Neuronal stem cell (in vitro differentiated cells): ENCODE data around the gene SMKR1.

ENCODE experiments used
- DNase-seq: peaks from one replicate; pipeline ENCODE4 v3.0.0-alpha.2; 2013; ENCODE audit warnings: low spot score
- H2AFZ ChIP-seq: one replicate; pipeline ENCODE4 v1.6.1; 2013; ENCODE audit warnings: mild to moderate bottlenecking, low read length, inconsistent platforms
- H2AK5ac ChIP-seq: 2 replicates; pipeline ENCODE4 v1.6.1; 2013; ENCODE audit warnings: low read depth, mild to moderate bottlenecking, inconsistent platforms, low read length, moderate library complexity, mixed read lengths
- H2BK120ac ChIP-seq: 2 replicates; pipeline ENCODE4 v1.6.1; 2013; ENCODE audit warnings: low read depth, mild to moderate bottlenecking, inconsistent platforms, low read length, moderate library complexity, mixed read lengths
- H2BK12ac ChIP-seq: one replicate; pipeline ENCODE4 v1.6.1; 2013; ENCODE audit warnings: low read length, inconsistent platforms
- H2BK15ac ChIP-seq: 2 replicates; pipeline ENCODE4 v1.6.1; 2013; ENCODE audit warnings: mild to moderate bottlenecking, low read length, inconsistent platforms, mixed read lengths
- H2BK5ac ChIP-seq: one replicate; pipeline ENCODE4 v1.6.1; 2013; ENCODE audit warnings: inconsistent platforms, mild to moderate bottlenecking, low read length, moderate library complexity
- H3K14ac ChIP-seq: one replicate; pipeline ENCODE4 v1.6.1; 2013; ENCODE audit warnings: low read length, inconsistent platforms
- H3K18ac ChIP-seq: 2 replicates; pipeline ENCODE4 v1.6.1; 2013; ENCODE audit warnings: low read length, inconsistent platforms
- H3K23ac ChIP-seq: 2 replicates; pipeline ENCODE4 v1.6.1; 2013; ENCODE audit warnings: low read depth, mild to moderate bottlenecking, mixed read lengths, low read length, inconsistent platforms; ENCODE audit not compliant: poor library complexity
- H3K27ac ChIP-seq: replicated peaks from 3 replicates; pipeline ENCODE4 v1.5.1; 2013; ENCODE audit warnings: low read length, inconsistent platforms
- H3K27me3 ChIP-seq, 3 experiments: 2 replicates each; pipeline ENCODE4 v1.6.1; 2013; ENCODE audit warnings: low read length in 3 of 3, mild to moderate bottlenecking in 2 of 3, inconsistent platforms in 1 of 3, low read depth in 1 of 3, mixed read lengths in 1 of 3, moderate library complexity in 1 of 3; ENCODE audit not compliant: control insufficient read depth in 3 of 3, insufficient read depth in 3 of 3
- H3K36me3 ChIP-seq, 2 donors: replicated peaks in 1 of 2; 2 replicates each; pipeline ENCODE4 v1.6.1; 2013; ENCODE audit warnings: low read length in 2 of 2; ENCODE audit not compliant: control insufficient read depth in 2 of 2, insufficient read depth in 2 of 2
- H3K4ac ChIP-seq: 2 replicates; pipeline ENCODE4 v1.6.1; 2013; ENCODE audit warnings: inconsistent platforms, mild to moderate bottlenecking, low read length, moderate library complexity
- H3K4me1 ChIP-seq, 2 donors: 1 replicate in 1 of 2; 2 replicates in 1 of 2; pipeline ENCODE4 v1.6.1; 2013; ENCODE audit warnings: low read length in 2 of 2, low read depth in 1 of 2; ENCODE audit not compliant: control insufficient read depth in 2 of 2, insufficient read depth in 1 of 2
- H3K4me2 ChIP-seq: one replicate; pipeline ENCODE4 v1.6.1; 2013; ENCODE audit warnings: mild to moderate bottlenecking, low read length, inconsistent platforms; ENCODE audit not compliant: insufficient read depth, poor library complexity, severe bottlenecking
- H3K4me3 ChIP-seq, 2 donors: 2 replicates each; pipeline ENCODE4 v1.5.1; 2013; ENCODE audit warnings: low read length in 2 of 2, mild to moderate bottlenecking in 2 of 2, inconsistent platforms in 1 of 2, moderate library complexity in 1 of 2
- H3K79me1 ChIP-seq: one replicate; pipeline ENCODE4 v1.6.1; 2013; ENCODE audit warnings: low read depth, mild to moderate bottlenecking, inconsistent platforms, low read length, moderate library complexity
- H3K9ac ChIP-seq: one replicate; pipeline ENCODE4 v1.6.1; 2013; ENCODE audit warnings: mild to moderate bottlenecking, low read depth, low read length, inconsistent platforms; ENCODE audit not compliant: poor library complexity
- H3K9me3 ChIP-seq, 2 donors: replicated peaks in 1 of 2; 2 replicates each; pipeline versions ENCODE3 to v1.6.1; 2013; ENCODE audit warnings: low read length in 2 of 2, mild to moderate bottlenecking in 2 of 2, inconsistent platforms in 1 of 2, low read depth in 1 of 2, mixed read lengths in 1 of 2, moderate library complexity in 1 of 2; ENCODE audit not compliant: control insufficient read depth in 2 of 2, insufficient read depth in 1 of 2
- H4K8ac ChIP-seq: one replicate; pipeline ENCODE4 v1.6.1; 2013; ENCODE audit warnings: low read depth, mild to moderate bottlenecking, inconsistent platforms, low read length, moderate library complexity
- H4K91ac ChIP-seq: one replicate; pipeline ENCODE4 v1.6.1; 2013; ENCODE audit warnings: low read length, low read depth, mild to moderate bottlenecking, inconsistent platforms; ENCODE audit not compliant: poor library complexity
- whole genome bisulfite sequencing, 2 donors: extraction: QIAGEN DNeasy Blood & Tissue Kit; methylation state at CpG; one replicate each; pipeline ENCODE4 v1.1.7; 2013; ENCODE audit warnings: missing lambda C conversion rate in 2 of 2, mixed read lengths in 1 of 2; ENCODE audit not compliant: insufficient read length in 2 of 2, insufficient replicate concordance in 1 of 2; ENCODE audit errors: extremely low coverage in 2 of 2; 5-methylcytosine and 5-hydroxymethylcytosine counted together

The SMKR1 gene

DNA sequence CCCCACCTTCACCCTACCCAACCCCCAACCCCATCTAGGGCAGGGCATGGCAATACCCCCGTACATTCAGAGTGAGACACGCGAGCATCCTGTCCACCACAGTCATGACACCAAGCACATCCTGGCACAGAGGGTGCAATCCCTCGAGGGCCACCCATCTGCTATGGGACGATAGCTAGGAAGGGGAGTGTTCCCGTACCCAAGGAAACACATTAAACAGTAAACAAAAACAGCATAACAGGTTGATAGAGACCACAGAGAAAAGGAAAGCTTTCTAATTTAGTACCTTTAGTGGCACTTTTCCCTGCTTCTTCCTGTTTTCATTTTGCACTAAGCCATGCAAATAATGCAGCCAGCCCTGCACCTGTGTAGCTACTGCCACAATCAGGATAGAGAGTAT, 2.3 kb upstream of the SMKR1 start:
- H3K4me2 ChIP-seq = no peak overlapping the region
- no CpG with 5 or more reads among the region's 6 CpGs for WGBS, 2 donors
- DNase-seq = no peak

DNA sequence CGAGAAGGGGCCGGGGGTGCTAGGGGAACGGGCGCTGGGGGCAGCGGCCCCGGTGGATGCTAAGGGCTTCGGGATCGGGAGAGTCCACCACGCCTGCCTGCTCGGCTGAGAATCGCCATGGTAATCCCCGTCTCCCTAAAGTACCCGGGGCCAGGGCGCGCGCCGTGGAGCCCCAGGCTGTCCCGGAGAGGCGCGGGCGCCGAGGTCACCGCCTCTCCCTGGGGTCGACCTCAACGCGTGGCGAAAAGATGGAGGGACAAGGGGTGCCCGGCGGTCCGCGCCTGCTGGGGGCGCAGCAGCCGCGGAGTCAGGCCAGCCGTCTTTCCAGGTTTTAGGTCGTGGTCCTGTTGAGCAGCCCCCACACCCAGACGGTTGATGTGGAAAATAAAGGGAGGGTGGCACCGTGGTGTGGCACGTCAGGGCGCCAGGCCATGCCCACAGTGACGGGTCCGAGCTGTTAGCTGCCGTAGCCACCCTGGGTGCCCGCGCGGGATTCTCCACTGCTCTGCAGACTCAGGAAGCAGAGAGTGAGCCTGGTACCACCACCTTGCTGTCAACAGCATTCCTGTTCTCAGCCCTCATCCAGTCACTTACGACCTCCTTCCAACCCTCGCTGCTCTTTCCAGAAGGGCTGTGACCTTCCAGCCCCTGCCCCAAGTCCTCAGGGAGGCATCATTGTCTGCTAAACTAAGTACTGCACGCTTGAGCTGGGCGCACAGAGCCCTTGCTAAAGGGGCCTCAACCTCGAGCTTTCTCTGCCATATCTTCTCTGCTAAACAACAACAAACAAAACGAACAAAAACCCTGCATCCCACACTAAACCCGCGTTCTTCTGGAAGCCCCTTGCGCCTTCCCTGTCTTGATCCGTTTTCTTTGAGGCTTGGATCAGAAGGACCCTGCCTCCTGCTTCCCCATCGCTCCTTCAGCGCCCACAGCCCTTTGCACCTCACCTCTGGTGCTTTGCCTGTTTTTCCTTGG, 666 bp downstream of the SMKR1 start:
- peak overlapping the region; percentile 91 for H3K9ac ChIP-seq
- peak; percentile 43 for DNase-seq
- peak overlapping the region; percentile 99 for H3K4me2 ChIP-seq
- no peak overlapping the region for H2BK120ac ChIP-seq
- no peak overlapping the region for H2BK15ac ChIP-seq
- no peak overlapping the region for H3K4ac ChIP-seq
- H3K27me3 ChIP-seq = peaks cover 0 to 19% (median 3%) of the 10 kb centered on the region in 3 experiments
- peaks cover 3 to 8% of the 10 kb centered on the region in 2 donors for H3K4me1 ChIP-seq
- peak overlapping the region; percentile 59 to 90 for H3K4me3 ChIP-seq
- H3K9me3 ChIP-seq = no peaks in the 10 kb centered on the region
- peak overlapping the region; percentile 9 for H2AK5ac ChIP-seq
- peak overlapping the region; percentile 73 for H3K23ac ChIP-seq
- H4K91ac ChIP-seq = no peak overlapping the region
- no peak overlapping the region for H3K27ac ChIP-seq
- peak overlapping the region; percentile 82 for H3K14ac ChIP-seq
- no peak overlapping the region for H2BK12ac ChIP-seq
- no peak overlapping the region for H2BK5ac ChIP-seq
- H4K8ac ChIP-seq = peak overlapping the region; percentile 43
- H3K79me1 ChIP-seq = no peaks in the 10 kb centered on the region
- peak overlapping the region; percentile 93 for H3K18ac ChIP-seq
- peak overlapping the region; percentile 99 for H2AFZ ChIP-seq
- no CpG with 5 or more reads among the region's 58 CpGs for WGBS, 2 donors
- H3K36me3 ChIP-seq = no peaks in the 10 kb centered on the region

More for the DNA sequence above, 2.3 kb upstream of the SMKR1 start:
- Histone ChIP-seq H3K18ac (no peak overlapping the region), H3K27me3 (peaks cover 0 to 19% (median 3%) of the 10 kb centered on the region in 3 experiments), H3K27ac (no peak overlapping the region), H3K23ac (no peak overlapping the region), H4K91ac (no peak overlapping the region), H3K14ac (no peak overlapping the region), H2BK120ac (no peak overlapping the region), H4K8ac (no peak overlapping the region), H3K9me3 (no peaks in the 10 kb centered on the region), H2AK5ac (no peak overlapping the region), H3K4me3 (no peak overlapping the region), H3K4ac (no peak overlapping the region), H3K4me1 (peaks cover 3 to 8% of the 10 kb centered on the region in 2 donors), H3K36me3 (no peaks in the 10 kb centered on the region), H3K79me1 (no peaks in the 10 kb centered on the region), H2BK5ac (no peak overlapping the region), H3K9ac (no peak overlapping the region), H2AFZ (no peak overlapping the region), H2BK15ac (no peak overlapping the region), H2BK12ac (no peak overlapping the region)

DNA sequence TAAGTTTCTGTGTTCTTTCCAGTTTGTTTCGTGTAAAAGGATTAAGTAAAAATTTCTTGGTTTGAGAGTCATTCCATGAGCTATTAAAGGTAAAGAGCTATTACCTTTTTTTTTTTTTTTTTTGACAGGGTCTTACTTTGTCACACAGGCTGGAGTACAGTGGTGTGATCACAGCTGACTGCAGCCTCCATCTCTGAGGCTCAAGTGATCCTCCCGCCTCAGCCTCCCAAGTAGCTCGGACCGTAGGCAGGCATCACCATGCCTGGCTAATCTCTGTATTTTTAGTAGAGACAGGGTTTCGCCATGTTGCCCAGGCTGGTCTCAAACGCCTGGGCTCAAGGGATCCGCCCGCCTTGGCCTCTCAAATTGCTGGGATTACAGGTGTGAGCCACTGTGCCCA, 1.4 kb downstream of the SMKR1 start:
- H2BK15ac ChIP-seq = no peak overlapping the region
- H3K27ac ChIP-seq = no peak overlapping the region
- H3K18ac ChIP-seq = no peak overlapping the region
- H2AFZ ChIP-seq = no peak overlapping the region
- H3K27me3 ChIP-seq = peaks cover 0 to 19% (median 3%) of the 10 kb centered on the region in 3 experiments
- H3K14ac ChIP-seq = no peak overlapping the region
- no peak overlapping the region for H4K91ac ChIP-seq
- no peak overlapping the region for H2BK5ac ChIP-seq
- no peak overlapping the region for H2AK5ac ChIP-seq
- H3K4me2 ChIP-seq = no peak overlapping the region
- peaks cover 3 to 8% of the 10 kb centered on the region in 2 donors for H3K4me1 ChIP-seq
- H3K4me3 ChIP-seq = no peak overlapping the region
- no peak for DNase-seq
- no CpG with 5 or more reads among the region's 8 CpGs for WGBS, 2 donors
- no peak overlapping the region for H2BK120ac ChIP-seq
- H3K9me3 ChIP-seq = no peaks in the 10 kb centered on the region
- no peaks in the 10 kb centered on the region for H3K79me1 ChIP-seq
- no peak overlapping the region for H2BK12ac ChIP-seq
- no peak overlapping the region for H4K8ac ChIP-seq
- H3K23ac ChIP-seq = no peak overlapping the region
- H3K9ac ChIP-seq = no peak overlapping the region
- no peaks in the 10 kb centered on the region for H3K36me3 ChIP-seq
- H3K4ac ChIP-seq = no peak overlapping the region

DNA sequence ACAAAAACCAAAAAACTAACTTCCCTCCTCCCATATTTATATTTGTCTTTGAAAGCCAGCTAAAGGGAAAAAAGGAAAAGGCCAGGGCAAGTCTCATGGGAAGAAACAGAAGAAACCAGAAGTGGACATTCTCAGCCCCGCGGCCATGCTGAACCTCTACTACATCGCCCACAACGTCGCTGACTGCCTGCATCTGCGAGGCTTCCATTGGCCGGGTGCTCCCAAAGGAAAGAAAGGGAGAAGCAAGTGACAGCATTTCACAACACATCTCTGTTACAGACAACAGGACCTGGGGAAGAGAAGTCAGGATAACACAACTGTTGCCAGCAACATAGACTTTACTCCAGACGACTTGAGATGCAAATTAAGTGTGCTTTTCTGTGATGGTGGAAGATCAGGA, 9.9 kb downstream of the SMKR1 start:
- DNase-seq = no peak
- Histone ChIP-seq H3K9me3 (peaks cover 0 to 1% of the 10 kb centered on the region in 2 donors), H4K8ac (no peak overlapping the region), H3K18ac (no peak overlapping the region), H3K79me1 (no peaks in the 10 kb centered on the region), H2AK5ac (no peak overlapping the region), H2BK12ac (no peak overlapping the region), H3K4me3 (no peak overlapping the region), H3K36me3 (no peaks in the 10 kb centered on the region), H3K23ac (no peak overlapping the region), H2BK5ac (no peak overlapping the region), H3K4ac (no peak overlapping the region), H3K9ac (no peak overlapping the region), H3K27ac (no peak overlapping the region), H2BK120ac (no peak overlapping the region), H2AFZ (peak overlapping the region; percentile 16), H3K27me3 (peaks cover 0 to 6% (median 0%) of the 10 kb centered on the region in 3 experiments), H3K4me1 (peaks cover 0 to 2% of the 10 kb centered on the region in 2 donors), H2BK15ac (no peak overlapping the region), H3K14ac (no peak overlapping the region), H3K4me2 (no peak overlapping the region), H4K91ac (no peak overlapping the region)
- WGBS, 2 donors = no CpG with 5 or more reads among the region's 8 CpGs
